Hematopoietic multipotent progenitor cell (in vitro differentiated cells): Measurements from ENCODE around the gene RALGAPA1. TPM values are rescaled to one million over a fixed set of nuclear protein-coding genes. Genes with fewer than 3 reads are reported as not detected.
A peak's percentile ranks its signal among the peaks of the same experiment; 100 is the strongest.
"Not testable (repeated sequence)": the region's sequence is repeated elsewhere in the genome, so short reads cannot be mapped to it uniquely, and the experiment has no call there.

Experiments
- DNase-seq, 3 donors: peaks; one replicate each; pipeline ENCODE4 v3.0.0-alpha.2; 2011 to 2015; ENCODE audit warnings: low read depth in 2 of 3, low spot score in 2 of 3
- total RNA-seq: library from RNA; depleted of rRNA; stranded (reverse); fragments of >200 nt; gene quantifications from one replicate; pipeline ENCODE4 v1.2.3, GENCODE V29; 2012

Gene RALGAPA1
- total RNA-seq, 1 donor, result 13.7 TPM

DNA sequence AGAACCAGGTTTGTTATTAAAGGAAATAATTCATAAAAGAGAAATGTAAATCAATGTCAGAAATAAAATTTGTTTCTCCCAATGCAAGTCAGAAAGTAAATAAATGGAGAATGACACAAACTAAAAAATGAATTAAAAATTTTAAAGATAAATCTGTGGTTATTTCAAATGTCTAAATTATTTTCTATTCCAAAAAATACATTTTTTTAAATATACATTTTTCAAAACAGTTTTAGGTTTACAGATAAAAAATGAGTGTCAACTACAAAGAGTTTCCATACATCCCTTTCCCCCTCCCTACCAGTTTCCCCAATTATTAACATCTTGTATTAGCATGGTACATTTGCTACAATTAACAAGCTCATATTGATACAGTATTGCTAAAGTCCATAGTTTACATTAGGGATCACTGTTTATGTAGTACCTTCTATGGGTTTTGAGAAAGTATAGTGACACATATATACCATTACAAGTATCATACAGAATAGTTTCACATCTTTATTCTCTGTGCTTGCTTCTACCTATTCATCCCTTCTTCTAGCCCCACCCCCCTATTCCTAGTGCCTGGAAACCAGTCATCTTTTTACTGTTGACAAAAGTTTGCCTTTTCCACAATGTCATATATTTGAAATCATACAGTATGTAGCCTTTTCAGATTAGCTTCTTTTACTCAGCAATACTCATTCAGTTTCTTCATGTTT, 104.2 kb downstream of the RALGAPA1 start:
- DNase-seq, result no peak

GRCh38 chr14:35701531-35701930, 107.6 kb downstream of the RALGAPA1 start:
- DNase-seq, result no peak

- DNase-seq, result no peak
These were observed 109.2 kb downstream of the RALGAPA1 start for GRCh38 chr14:35699791-35700444.

GRCh38 chr14:35696575-35696974, 112.5 kb downstream of the RALGAPA1 start:
- peak in 1 of 3 donors; percentile 25 for DNase-seq

- DNase-seq, result no peak
These were observed 113.0 kb downstream of the RALGAPA1 start for GRCh38 chr14:35696119-35696518.

DNA sequence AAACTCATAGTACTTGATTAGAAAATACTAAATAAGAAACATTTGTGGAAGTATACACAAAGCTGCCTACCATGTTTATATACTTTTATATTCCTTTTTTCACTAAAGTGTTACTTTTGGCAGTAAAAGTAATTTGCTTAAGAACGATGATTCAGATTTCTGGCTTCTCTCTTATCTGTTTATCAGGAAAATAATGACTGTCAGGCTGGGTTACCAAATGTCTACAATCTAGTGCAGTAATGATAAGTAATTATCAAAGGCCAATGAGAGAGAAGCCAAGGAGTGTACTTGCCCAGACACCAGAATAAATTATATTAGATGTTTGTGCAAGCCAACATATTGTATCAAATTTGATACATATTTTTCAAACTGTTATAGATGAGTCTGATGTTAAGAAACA, 113.4 kb downstream of the RALGAPA1 start:
- no peak for DNase-seq

GRCh38 chr14:35695072-35695471, 114.0 kb downstream of the RALGAPA1 start:
- no peak for DNase-seq

DNA sequence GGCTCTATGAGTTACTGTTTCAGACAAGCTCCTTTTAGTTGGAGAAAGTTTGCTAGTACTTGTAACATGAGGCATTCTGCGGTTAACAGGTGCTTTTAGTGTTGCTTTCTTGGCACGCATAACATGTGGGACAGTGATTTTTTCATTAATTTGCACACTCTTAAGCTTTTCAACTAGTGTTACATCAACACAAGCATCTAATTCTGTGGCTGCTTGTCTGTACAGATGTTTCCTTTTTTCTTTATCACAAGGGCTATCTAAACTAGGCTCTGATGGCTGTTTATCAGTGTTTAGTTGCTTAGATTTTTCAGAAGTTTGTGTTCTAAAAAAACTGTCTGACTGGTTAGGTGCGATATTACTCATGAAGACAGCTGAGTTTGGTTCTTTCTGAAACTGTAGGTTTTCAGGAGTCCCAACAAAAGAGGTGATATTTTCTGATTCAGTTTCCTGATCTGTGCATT, 120.1 kb downstream of the RALGAPA1 start:
- DNase-seq, result peak in 2 of 3 donors; percentile 21 to 61

GRCh38 chr14:35688126-35688826, 120.8 kb downstream of the RALGAPA1 start:
- no peak for DNase-seq

GRCh38 chr14:35687335-35687939, 121.7 kb downstream of the RALGAPA1 start:
- peak; percentile 3 to 60 (median 29) for DNase-seq

GRCh38 chr14:35683688-35684087, 125.4 kb downstream of the RALGAPA1 start:
- DNase-seq, result not testable (repeated sequence)

DNA sequence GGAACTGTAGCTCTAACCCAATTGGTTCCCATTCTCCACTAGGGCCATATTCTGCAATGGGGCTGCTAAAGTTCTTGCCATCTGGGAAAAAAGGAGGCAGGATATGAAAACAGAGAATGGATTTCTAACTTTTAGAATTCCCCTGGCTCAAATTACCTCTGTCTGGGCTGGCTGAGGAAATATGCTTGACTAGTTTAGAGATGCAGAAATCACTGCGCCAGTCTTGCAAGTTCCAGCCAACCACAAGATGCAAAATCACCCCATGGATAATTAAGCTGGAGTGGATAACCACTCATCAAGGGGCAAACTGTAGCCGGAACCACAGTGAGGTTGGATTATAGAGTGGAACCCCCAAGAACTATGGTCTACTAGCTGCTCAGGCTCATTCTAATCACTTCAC, 126.3 kb downstream of the RALGAPA1 start:
- no peak for DNase-seq

GRCh38 chr14:35678403-35679028, 130.6 kb downstream of the RALGAPA1 start:
- DNase-seq, result no peak

DNA sequence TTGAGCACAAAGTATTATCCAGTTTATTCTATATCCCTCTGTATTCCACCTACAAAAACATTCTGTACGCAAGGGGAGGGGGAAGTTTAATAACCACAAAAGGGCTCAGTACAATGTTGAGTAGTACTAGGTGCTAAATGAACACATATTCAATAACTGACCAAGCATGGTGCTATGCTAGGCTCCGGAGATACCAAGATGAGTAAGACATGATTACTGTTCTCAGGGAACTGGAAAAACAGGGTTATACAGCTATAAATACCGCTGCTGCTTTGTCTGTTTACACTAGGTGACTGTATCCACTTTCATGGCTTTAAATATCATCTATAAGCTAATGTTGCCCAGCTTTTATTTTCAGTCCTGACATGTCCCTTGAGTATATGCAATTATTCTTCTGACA, 139.3 kb downstream of the RALGAPA1 start:
- DNase-seq, result no peak

GRCh38 chr14:35666429-35667043, 142.6 kb downstream of the RALGAPA1 start:
- DNase-seq, result no peak

DNA sequence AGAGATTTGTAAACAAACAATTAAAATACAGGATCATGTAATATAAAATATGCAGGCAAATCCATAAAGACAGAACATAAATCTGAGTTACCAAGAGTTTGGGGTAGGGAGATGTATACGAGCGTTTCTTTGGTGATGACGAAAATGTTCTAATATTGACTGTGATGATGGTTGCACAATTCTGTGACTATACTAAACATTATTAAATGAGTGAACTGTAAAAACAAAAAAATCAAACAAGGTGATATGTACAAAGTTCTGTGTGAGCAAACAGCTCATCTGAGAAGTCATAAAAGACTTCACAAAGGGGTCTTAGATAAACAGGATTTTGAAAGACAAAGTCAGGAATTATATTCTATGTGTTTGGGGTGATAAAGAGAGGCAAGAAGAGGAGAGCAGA, 147.2 kb downstream of the RALGAPA1 start:
- no peak for DNase-seq

DNA sequence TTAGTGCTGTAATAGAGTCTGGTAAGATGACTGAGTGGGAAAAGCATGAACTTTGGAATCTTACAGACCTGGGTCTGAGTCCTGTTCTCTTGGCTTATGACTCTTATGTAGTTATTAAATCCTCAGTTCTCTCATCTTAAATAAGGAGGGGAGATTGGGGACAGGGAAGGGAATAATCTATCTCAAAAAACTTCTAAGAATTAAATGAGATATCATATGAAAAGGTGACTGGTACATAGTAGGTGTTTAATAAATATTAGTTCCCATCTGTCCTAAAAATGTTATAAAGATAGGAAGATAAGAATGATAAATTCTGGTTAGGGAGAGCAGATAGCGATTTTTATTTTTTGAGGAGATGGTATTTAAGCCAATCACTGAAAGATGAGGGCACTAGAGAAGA, 156.1 kb downstream of the RALGAPA1 start:
- no peak for DNase-seq

- no peak for DNase-seq
These were observed 165.6 kb downstream of the RALGAPA1 start for GRCh38 chr14:35643513-35643912.

DNA sequence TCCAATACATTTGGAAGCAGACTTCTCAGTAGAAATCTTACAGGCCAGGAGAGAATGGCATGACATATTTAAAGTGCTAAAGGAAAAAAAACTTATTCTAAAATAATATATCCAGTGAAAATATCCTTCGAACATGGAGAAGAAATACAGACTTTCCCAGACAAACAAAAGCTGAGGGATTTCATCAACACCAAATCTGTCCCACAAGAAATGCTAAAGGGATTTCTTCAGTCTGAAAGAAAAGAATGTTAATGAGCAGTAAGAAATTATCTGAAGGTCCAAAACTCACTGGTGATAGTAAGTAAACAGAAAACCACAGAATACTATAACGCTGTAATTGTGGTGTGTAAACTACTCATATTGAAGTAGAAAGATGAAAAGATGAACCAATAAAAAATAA, 171.2 kb downstream of the RALGAPA1 start:
- no peak for DNase-seq

GRCh38 chr14:35637269-35637668, 171.8 kb downstream of the RALGAPA1 start:
- DNase-seq, result no peak
